Activated CD8-positive, alpha-beta memory T cell treated with anti-CD3 and anti-CD28 coated beads, Interleukin-2, amount 50 U/mL, for 24 hours (primary cell): Measurements from ENCODE around the gene FKBP7.
A peak's percentile ranks its signal among the peaks of the same experiment; 100 is the strongest.
"Not testable (repeated sequence)": the region's sequence is repeated elsewhere in the genome, so short reads cannot be mapped to it uniquely, and the experiment has no call there.

Experiments
- DNase-seq: peaks from one replicate; pipeline ENCODE4 v3.0.0-alpha.2; 2020; ENCODE audit errors: extremely low read depth

FKBP7 gene

DNA sequence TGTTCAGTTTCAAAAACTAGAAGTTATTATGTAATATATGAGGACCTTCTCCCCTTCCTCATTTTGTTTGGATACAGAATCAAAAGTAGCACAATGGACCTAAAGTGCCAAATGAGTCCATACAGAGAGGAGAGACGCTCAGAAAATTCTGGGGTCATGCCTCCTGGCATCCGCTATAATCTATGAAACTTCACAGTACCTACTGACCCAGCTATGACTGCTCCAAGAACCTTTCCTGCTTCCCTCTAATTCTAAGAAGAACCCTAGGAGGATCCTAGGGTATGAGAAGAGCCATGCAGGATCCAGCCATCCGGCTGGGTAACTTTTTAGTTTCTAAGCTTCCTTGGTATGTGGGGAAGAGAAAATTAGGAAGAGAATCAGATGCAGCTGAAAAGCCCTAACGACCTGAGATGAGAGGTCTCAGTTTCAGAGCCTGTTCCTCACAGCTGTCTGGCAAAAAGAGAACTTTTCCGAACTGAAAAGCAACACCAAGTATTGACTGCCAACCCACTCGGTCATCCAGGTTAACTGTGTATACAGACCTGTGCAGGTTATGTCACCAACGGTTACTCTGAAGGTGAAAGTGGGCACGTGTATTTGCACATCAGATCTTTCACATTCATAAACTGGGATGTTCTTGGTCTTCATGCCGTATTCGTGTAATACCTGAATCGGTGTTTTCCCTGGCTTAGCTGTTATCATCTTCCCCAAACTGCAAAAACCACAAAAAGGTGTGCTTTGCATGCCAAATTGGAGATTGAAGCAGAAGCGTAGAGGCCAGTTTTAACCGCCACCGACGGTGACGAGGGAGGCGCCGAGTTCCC lies 28.5 kb downstream of the FKBP7 start:
- DNase-seq: no peak

GRCh38 chr2:178448968-178449661 lies 29.3 kb downstream of the FKBP7 start:
- DNase-seq: no peak

- DNase-seq: no peak
These were observed 37.0 kb downstream of the FKBP7 start for GRCh38 chr2:178441426-178441825.

DNA sequence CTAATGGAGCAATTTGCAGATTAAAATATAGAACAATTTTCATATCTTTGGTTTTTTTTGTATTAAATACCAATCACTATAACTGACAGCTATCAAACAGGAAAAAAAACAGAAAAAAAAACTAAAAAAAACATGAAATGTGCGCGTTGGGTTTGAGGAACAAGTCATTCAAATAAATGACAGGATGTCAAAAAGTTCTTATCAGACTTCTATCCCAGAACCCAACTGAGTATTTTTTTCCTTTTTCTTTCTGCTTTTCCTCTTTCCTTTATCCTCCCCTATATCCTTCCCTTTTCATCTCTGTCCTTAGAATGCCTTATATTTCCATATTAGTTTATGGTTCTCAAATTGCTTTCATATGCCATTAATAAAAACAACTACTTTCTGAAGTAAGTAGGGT lies 41.7 kb downstream of the FKBP7 start:
- no peak for DNase-seq

DNA sequence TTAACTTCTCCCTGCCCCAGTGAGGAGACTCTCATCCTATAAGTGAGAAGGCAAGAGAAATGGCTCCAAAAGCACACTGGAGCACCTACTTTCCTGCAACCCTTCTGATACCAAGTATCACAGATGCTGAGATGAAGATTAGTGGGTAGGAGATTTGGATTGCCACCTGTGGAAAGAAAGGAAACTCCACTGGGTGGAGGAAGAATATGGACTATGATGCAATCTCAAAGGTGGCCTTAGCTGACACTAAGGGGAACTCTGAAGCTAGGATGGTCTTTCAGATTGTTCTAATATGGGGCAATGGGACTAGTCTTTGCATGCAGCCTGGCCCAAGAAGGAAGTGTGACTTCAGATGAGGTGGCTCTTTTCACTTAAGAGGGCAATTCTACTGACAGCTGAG lies 49.1 kb downstream of the FKBP7 start:
- no peak for DNase-seq

DNA sequence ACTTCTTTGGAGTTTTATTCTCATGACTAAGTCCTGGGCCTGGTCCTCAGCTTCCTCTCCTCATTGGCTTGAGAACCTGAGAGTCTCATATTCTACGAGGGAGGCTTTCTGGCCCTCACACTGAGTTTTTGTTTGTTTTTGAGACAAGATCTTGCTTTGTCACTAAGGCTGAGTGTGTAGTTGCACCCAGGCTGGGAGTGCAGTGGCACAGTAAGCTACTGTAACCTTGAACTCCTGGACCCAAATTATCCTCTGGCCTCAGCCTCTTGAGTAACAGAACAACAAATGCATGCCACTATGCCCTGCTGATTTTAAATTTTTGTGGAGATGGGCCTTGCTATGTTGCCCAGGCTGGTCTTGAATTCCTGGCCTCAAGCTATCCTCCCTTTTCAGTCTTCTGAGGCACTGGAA lies 50.0 kb downstream of the FKBP7 start:
- no peak for DNase-seq

DNA sequence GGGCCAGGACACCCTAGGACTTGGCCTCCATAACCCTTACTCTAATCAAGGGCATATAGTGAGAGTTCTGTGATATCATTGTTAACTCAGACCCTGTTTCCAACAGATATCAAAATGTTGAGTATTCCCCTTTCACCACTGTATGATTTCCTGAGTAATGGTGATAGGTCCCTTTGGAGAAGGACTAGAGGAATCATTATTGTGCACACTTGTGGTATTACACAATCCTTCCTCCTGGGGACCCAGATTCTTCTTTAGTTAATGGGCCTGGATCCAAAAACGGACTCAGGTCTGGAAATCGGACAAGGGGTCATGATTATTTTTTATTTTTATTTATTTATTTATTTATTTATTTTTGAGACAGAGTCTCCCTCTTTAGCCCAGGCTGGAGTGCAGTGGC lies 50.9 kb downstream of the FKBP7 start:
- DNase-seq: no peak

DNA sequence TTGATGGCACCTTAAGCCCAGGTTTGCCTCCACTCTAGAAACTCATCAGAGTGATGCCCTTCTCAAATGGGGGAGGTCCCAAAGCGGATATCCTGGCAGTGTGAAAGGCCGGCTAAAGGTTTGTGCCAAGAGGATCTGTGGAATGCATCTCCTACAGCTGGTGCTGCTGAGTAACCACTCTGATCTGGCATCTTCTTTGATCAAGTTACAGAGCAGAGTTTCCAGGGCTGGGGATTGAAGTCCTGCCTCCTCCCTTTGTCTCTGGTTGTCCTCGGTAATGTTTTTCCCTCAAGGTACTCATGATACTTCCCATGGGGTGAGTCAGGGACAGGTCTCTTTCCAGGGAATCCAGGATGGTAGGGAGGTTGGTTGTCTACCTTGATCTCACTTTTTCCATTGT lies 52.0 kb downstream of the FKBP7 start:
- DNase-seq: no peak

- no peak for DNase-seq
These were observed 53.1 kb downstream of the FKBP7 start for GRCh38 chr2:178425255-178425827.

DNA sequence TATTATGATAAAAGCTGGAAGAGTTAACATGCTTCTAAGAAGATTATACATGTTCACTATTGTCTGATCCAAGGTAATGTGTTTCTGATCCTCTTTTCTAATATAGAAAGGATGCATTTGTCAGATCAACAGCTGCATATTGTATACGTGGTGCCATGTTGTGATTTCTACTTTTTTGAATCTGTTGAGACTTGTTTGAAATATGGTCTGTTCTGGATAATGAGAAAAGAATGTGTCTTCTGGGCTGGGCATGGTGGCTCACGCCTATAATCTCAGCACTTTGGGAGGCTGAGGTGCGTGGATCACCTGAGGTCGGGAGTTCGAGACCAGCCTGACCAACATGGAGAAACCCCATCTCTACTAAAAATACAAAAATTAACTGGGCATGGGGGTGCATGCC lies 54.7 kb downstream of the FKBP7 start:
- not testable (repeated sequence) for DNase-seq

- DNase-seq: no peak
These were observed 56.3 kb downstream of the FKBP7 start for GRCh38 chr2:178422097-178422496.

DNA sequence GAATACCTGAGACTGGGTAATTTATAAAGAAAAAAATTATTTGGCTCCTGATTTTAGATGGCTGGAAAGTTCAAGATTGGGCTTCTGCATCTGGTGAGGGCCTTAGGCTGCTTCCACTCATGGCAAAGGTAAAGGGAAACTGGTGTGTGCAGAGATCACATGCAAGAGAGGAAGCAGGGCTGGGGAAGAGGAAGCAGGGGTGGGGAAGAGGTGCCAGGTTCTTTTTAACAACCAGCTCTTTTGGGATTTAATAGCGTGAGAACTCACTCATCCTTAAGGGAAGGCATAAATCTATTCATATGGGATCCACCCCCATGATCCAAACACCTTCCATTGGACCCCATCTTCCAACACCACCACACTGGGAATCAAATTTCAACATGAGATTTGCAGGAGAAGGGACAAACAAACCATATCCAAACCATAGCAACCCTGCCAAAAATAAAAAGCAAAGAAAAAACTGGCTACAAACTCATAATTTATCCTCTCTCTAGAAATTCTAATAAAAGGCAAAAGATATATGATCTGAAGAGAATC lies 57.9 kb downstream of the FKBP7 start:
- no peak for DNase-seq

- DNase-seq: no peak
These were observed 59.3 kb downstream of the FKBP7 start for GRCh38 chr2:178419123-178419522.

- DNase-seq: no peak
These were observed 60.0 kb downstream of the FKBP7 start for GRCh38 chr2:178418426-178418825.

DNA sequence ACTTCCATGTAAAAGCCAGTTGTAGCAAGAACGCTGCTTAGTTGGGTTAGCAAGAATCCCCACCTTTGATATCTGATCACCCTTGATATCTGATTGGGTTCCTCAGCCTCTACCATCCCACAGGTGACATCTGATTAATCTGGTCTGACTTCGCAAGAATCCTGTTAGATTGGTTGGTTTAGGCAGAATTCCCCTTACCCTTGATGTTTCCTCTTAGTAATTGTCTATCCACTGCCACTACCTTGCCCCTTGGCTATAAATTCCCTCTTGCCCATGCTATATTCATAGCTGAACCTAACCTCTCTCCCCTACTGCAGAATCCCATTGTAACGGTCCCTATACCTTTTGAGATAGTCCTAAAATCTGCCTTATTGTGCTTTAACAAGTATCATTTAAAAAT lies 60.5 kb downstream of the FKBP7 start:
- no peak for DNase-seq

GRCh38 chr2:178415979-178416378 lies 62.4 kb downstream of the FKBP7 start:
- no peak for DNase-seq

GRCh38 chr2:178414266-178415247 lies 63.8 kb downstream of the FKBP7 start:
- peak; percentile 65 for DNase-seq
